VCaP (cell line): Measurements from ENCODE around the gene PCGF2.

Source experiments
- H3K27ac ChIP-seq: fragments of 450-650 bp; 2 replicates; pipeline ENCODE4 v1.5.1; 2017
- CTCF ChIP-seq: fragments of 450-650 bp; conservative IDR thresholded peaks from 2 replicates; pipeline ENCODE4 v1.5.1; 2017; ENCODE audit warnings: mild to moderate bottlenecking, moderate library complexity

PCGF2 gene

GRCh38 chr17:38706505-38707216, 41.5 kb downstream of the PCGF2 start:
- peak overlapping the region; percentile 94 for H3K27ac ChIP-seq
- no peak for TF ChIP-seq CTCF

- TF ChIP-seq CTCF = no peak
- H3K27ac ChIP-seq = peak overlapping the region; percentile 94
Measured at GRCh38 chr17:38705803-38706504, 42.2 kb downstream of the PCGF2 start.

- TF ChIP-seq CTCF = no peak
- H3K27ac ChIP-seq = peak overlapping the region; percentile 94
Measured at GRCh38 chr17:38705523-38705802, 42.7 kb downstream of the PCGF2 start.

- peak within 1 kb of the TSS; percentile 94 for H3K27ac ChIP-seq
- no peak for TF ChIP-seq CTCF
Measured at GRCh38 chr17:38704606-38705522, 43.3 kb downstream of the PCGF2 start, which contains the start of gene MLLT6. TSS of gene MLLT6 (plus strand) at chr17:38705273. CDS start at chr17:38705633, 360 bp downstream.

GRCh38 chr17:38703742-38704605, 44.2 kb downstream of the PCGF2 start:
- no peak for TF ChIP-seq CTCF
- H3K27ac ChIP-seq = peak overlapping the region; percentile 94

GRCh38 chr17:38702916-38703741, 45.0 kb downstream of the PCGF2 start:
- H3K27ac ChIP-seq = peak overlapping the region; percentile 94

More at GRCh38 chr17:38702916-38703741, 45.0 kb downstream of the PCGF2 start:
- TF ChIP-seq CTCF = no peak
